Measurements from ENCODE around the gene RPSA.

DNA sequence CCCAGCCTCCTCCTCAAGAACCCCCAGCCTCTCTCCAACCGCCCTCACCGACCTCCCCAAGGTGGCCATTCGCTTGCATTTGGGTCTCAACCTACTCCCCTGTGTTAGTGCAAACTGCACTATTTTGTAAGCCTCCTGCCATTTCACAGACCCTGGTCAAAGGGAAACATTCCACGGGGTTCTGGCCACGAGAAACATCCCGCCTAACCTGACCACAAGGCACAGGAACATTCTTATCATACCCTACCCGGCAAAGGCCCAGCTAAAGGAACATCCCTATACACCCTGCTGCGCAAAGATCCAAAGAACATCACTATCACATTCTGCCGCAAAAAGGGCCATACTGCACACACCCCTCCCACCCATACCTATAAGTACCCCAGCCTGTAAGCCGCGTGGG, 22.9 kb downstream of the RPSA start:
- TF ChIP-seq, protein P1, sequence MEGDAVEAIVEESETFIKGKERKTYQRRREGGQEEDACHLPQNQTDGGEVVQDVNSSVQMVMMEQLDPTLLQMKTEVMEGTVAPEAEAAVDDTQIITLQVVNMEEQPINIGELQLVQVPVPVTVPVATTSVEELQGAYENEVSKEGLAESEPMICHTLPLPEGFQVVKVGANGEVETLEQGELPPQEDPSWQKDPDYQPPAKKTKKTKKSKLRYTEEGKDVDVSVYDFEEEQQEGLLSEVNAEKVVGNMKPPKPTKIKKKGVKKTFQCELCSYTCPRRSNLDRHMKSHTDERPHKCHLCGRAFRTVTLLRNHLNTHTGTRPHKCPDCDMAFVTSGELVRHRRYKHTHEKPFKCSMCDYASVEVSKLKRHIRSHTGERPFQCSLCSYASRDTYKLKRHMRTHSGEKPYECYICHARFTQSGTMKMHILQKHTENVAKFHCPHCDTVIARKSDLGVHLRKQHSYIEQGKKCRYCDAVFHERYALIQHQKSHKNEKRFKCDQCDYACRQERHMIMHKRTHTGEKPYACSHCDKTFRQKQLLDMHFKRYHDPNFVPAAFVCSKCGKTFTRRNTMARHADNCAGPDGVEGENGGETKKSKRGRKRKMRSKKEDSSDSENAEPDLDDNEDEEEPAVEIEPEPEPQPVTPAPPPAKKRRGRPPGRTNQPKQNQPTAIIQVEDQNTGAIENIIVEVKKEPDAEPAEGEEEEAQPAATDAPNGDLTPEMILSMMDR (conservative IDR thresholded peaks at IDR 0.05) = no peak
- no peak for TF ChIP-seq EZH2 (IDR thresholded peaks at IDR 0.05; ENCODE audit: low read depth)
